Effector memory CD4-positive, alpha-beta T cell (primary cell): ENCODE measurements around the gene LXN.

Experiments used
- DNase-seq, 3 donors: peaks; one replicate each; pipeline ENCODE4 v3.0.0-alpha.2; 2020
- H3K27ac ChIP-seq: 2 replicates; pipeline ENCODE4 v1.7.0; 2013; ENCODE audit warnings: mild to moderate bottlenecking, low read length, moderate library complexity; ENCODE audit not compliant: insufficient read depth, poor library complexity, severe bottlenecking
- H3K27me3 ChIP-seq: replicated peaks from 2 replicates; pipeline ENCODE4 v1.7.0; 2013; ENCODE audit warnings: mild to moderate bottlenecking, low read length; ENCODE audit not compliant: insufficient read depth, control insufficient read depth, poor library complexity, severe bottlenecking
- H3K36me3 ChIP-seq: 2 replicates; pipeline ENCODE4 v1.7.0; 2013; ENCODE audit warnings: mild to moderate bottlenecking, low read length, moderate library complexity; ENCODE audit not compliant: control insufficient read depth, insufficient read depth
- H3K4me1 ChIP-seq: 2 replicates; pipeline ENCODE4 v1.7.0; 2013; ENCODE audit warnings: low read length, mild to moderate bottlenecking; ENCODE audit not compliant: control insufficient read depth, insufficient read depth, poor library complexity, severe bottlenecking
- H3K4me3 ChIP-seq: 2 replicates; pipeline ENCODE4 v1.7.0; 2013; ENCODE audit warnings: low read length, low read depth, mild to moderate bottlenecking; ENCODE audit not compliant: insufficient read depth, poor library complexity, severe bottlenecking
- H3K9me3 ChIP-seq: 2 replicates; pipeline ENCODE4 v1.7.0; 2013; ENCODE audit warnings: mild to moderate bottlenecking, low read length, moderate library complexity; ENCODE audit not compliant: control insufficient read depth

LXN gene

GRCh38 chr3:158678687-158679086 lies 6.2 kb upstream of the LXN start:
- H3K36me3 ChIP-seq: peaks cover 13% of the 10 kb centered on the region
- no peak for DNase-seq
- H3K27me3 ChIP-seq: no peaks in the 10 kb centered on the region
- no peak overlapping the region for H3K4me3 ChIP-seq
- H3K9me3 ChIP-seq: no peaks in the 10 kb centered on the region
- H3K4me1 ChIP-seq: no peaks in the 10 kb centered on the region
- no peak overlapping the region for H3K27ac ChIP-seq

GRCh38 chr3:158671821-158672214 lies 630 bp downstream of the LXN start:
- no peak for DNase-seq
- H3K36me3 ChIP-seq: peaks cover 24% of the 10 kb centered on the region
- H3K27ac ChIP-seq: peak overlapping the region; percentile 65
- no peaks in the 10 kb centered on the region for H3K27me3 ChIP-seq
- no peaks in the 10 kb centered on the region for H3K9me3 ChIP-seq
- no peaks in the 10 kb centered on the region for H3K4me1 ChIP-seq
- peak overlapping the region; percentile 59 for H3K4me3 ChIP-seq

GRCh38 chr3:158668506-158668905 lies 3.9 kb downstream of the LXN start:
- Histone ChIP-seq H3K27ac (no peak overlapping the region), H3K27me3 (no peaks in the 10 kb centered on the region), H3K9me3 (no peaks in the 10 kb centered on the region), H3K36me3 (peaks cover 51% of the 10 kb centered on the region), H3K4me1 (no peaks in the 10 kb centered on the region), H3K4me3 (no peak overlapping the region)
- no peak for DNase-seq

GRCh38 chr3:158666416-158666815 lies 6.0 kb downstream of the LXN start:
- H3K27ac ChIP-seq: no peak overlapping the region
- H3K4me1 ChIP-seq: no peaks in the 10 kb centered on the region
- H3K36me3 ChIP-seq: peaks cover 65% of the 10 kb centered on the region
- no peak overlapping the region for H3K4me3 ChIP-seq
- H3K27me3 ChIP-seq: no peaks in the 10 kb centered on the region
- DNase-seq: no peak
- H3K9me3 ChIP-seq: no peaks in the 10 kb centered on the region

- H3K27ac ChIP-seq: no peak overlapping the region
- H3K36me3 ChIP-seq: peaks cover 75% of the 10 kb centered on the region
- H3K4me1 ChIP-seq: no peaks in the 10 kb centered on the region
- no peaks in the 10 kb centered on the region for H3K27me3 ChIP-seq
- H3K4me3 ChIP-seq: no peak overlapping the region
- no peak for DNase-seq
- H3K9me3 ChIP-seq: no peaks in the 10 kb centered on the region
Observed at GRCh38 chr3:158663832-158664231, 8.6 kb downstream of the LXN start.

- no peak for DNase-seq
- no peaks in the 10 kb centered on the region for H3K4me1 ChIP-seq
- no peak overlapping the region for H3K27ac ChIP-seq
- no peak overlapping the region for H3K4me3 ChIP-seq
- H3K27me3 ChIP-seq: no peaks in the 10 kb centered on the region
- peaks cover 73% of the 10 kb centered on the region for H3K36me3 ChIP-seq
- no peaks in the 10 kb centered on the region for H3K9me3 ChIP-seq
Observed at GRCh38 chr3:158663246-158663645, 9.2 kb downstream of the LXN start.

GRCh38 chr3:158660711-158661110 lies 11.7 kb downstream of the LXN start:
- H3K4me1 ChIP-seq: no peaks in the 10 kb centered on the region
- no peaks in the 10 kb centered on the region for H3K27me3 ChIP-seq
- DNase-seq: no peak
- no peak overlapping the region for H3K4me3 ChIP-seq
- no peak overlapping the region for H3K27ac ChIP-seq
- peaks cover 65% of the 10 kb centered on the region for H3K36me3 ChIP-seq
- H3K9me3 ChIP-seq: no peaks in the 10 kb centered on the region

- Histone ChIP-seq H3K9me3 (no peaks in the 10 kb centered on the region), H3K4me3 (no peak overlapping the region), H3K27ac (no peak overlapping the region), H3K27me3 (no peaks in the 10 kb centered on the region), H3K36me3 (peaks cover 61% of the 10 kb centered on the region), H3K4me1 (no peaks in the 10 kb centered on the region)
- DNase-seq: peak in 2 of 3 donors; percentile 9 to 30
Observed at GRCh38 chr3:158659454-158660237, 12.8 kb downstream of the LXN start.

GRCh38 chr3:158658889-158659288 lies 13.6 kb downstream of the LXN start:
- peaks cover 59% of the 10 kb centered on the region for H3K36me3 ChIP-seq
- H3K27me3 ChIP-seq: no peaks in the 10 kb centered on the region
- no peaks in the 10 kb centered on the region for H3K9me3 ChIP-seq
- no peak overlapping the region for H3K27ac ChIP-seq
- no peaks in the 10 kb centered on the region for H3K4me1 ChIP-seq
- no peak overlapping the region for H3K4me3 ChIP-seq
- no peak for DNase-seq

GRCh38 chr3:158652463-158652862 lies 20.0 kb downstream of the LXN start:
- no peaks in the 10 kb centered on the region for H3K4me1 ChIP-seq
- no peak overlapping the region for H3K4me3 ChIP-seq
- no peaks in the 10 kb centered on the region for H3K9me3 ChIP-seq
- DNase-seq: no peak
- H3K27ac ChIP-seq: no peak overlapping the region
- H3K27me3 ChIP-seq: no peaks in the 10 kb centered on the region
- H3K36me3 ChIP-seq: peaks cover 63% of the 10 kb centered on the region
